HepG2 (cell line): ENCODE data around the gene PPARA. TPM values are rescaled to one million over a fixed set of nuclear protein-coding genes. Genes with fewer than 3 reads are reported as not detected.

Experiments
- ATAC-seq: fragments of 200-7000 bp; cut with Tn5 transposase; 3 replicates; pipeline ENCODE4 v1.9.1; 2020; ENCODE audit warnings: mild to moderate bottlenecking, moderate library complexity
- BruUV-seq: library from RNA; stranded (reverse); fragments of 400-500 nt; replicated peaks from 2 replicates; lab custom pipeline; 2021; lab: Mats Ljungman, UMichigan
- CTCF ChIA-PET: fragments of 300-600 bp; formaldehyde crosslinking; extraction: SDS; loops from one replicate; lab custom pipeline; 2021; ENCODE audit warnings: low total read pairs, inconsistent platforms, low intra/inter-chr PET ratio; lab: Yijun Ruan, JAX
- POLR2A ChIA-PET: fragments of 350-600 bp; sonication (Branson Sonifier 250); formaldehyde crosslinking; loops from one replicate; lab custom pipeline; 2020; ENCODE audit warnings: antibody characterized with exemption, inconsistent platforms; lab: Yijun Ruan, JAX
- DNase-seq: peaks from one replicate; pipeline ENCODE4 v3.0.0-alpha.2; 2015; ENCODE audit warnings: low spot score
- FAIRE-seq: peaks from 3 replicates; lab custom pipeline; 2011; peaks lifted over from hg19 to GRCh38; lab: Jason Lieb, UNC
- H2AFZ ChIP-seq: one replicate; pipeline ENCODE4 v1.6.1; 2011; ENCODE audit warnings: low read length, inconsistent platforms
- H3K27ac ChIP-seq: fragments of 300-600 bp; 3 replicates; pipeline ENCODE4 v1.8.0; 2011; ENCODE audit warnings: mixed run types, mild to moderate bottlenecking, mixed read lengths, low read length, inconsistent platforms; ENCODE audit not compliant: insufficient read depth; ENCODE audit errors: extremely low read length
- H3K27me3 ChIP-seq, 2 experiments: fragments of 200-600 bp in 1 of 2; 2 replicates in 1 of 2; 3 replicates in 1 of 2; pipeline versions ENCODE4 v1.6.0 to v1.8.0; 2011; ENCODE audit warnings: low read length in 2 of 2, mild to moderate bottlenecking in 2 of 2, moderate library complexity in 2 of 2, inconsistent platforms in 1 of 2; ENCODE audit not compliant: insufficient read depth in 2 of 2, control insufficient read depth in 1 of 2
- H3K36me3 ChIP-seq, 2 experiments: fragments of 200-600 bp in 1 of 2; replicated peaks in 1 of 2; 2 replicates in 1 of 2; 3 replicates in 1 of 2; pipeline versions ENCODE4 v1.5.1 to v1.8.0; 2011; ENCODE audit warnings: low read length in 2 of 2, inconsistent platforms in 1 of 2; ENCODE audit not compliant: insufficient read depth in 2 of 2, control insufficient read depth in 1 of 2
- H3K4me1 ChIP-seq: 2 replicates; pipeline ENCODE4 v1.5.1; 2012; ENCODE audit warnings: low read length, inconsistent platforms; ENCODE audit not compliant: insufficient read depth
- H3K4me2 ChIP-seq: 2 replicates; pipeline ENCODE4 v1.6.0; 2011; ENCODE audit warnings: low read depth, low read length, inconsistent platforms
- H3K4me3 ChIP-seq, 3 experiments: fragments of 200-600 bp in 1 of 3; sonication (generic), shearing (Covaris generic) in 1 of 3; replicated peaks in 1 of 3; 2 replicates each; pipeline ENCODE4 v1.5.1; 2011 to 2016; ENCODE audit warnings: low read length in 3 of 3, inconsistent platforms in 2 of 3, low read depth in 2 of 3, mild to moderate bottlenecking in 2 of 3, control low read depth in 1 of 3, mixed read lengths in 1 of 3; ENCODE audit not compliant: insufficient read depth in 1 of 3
- H3K79me2 ChIP-seq: one replicate; pipeline ENCODE4 v1.6.1; 2011; ENCODE audit warnings: low read length, inconsistent platforms; ENCODE audit not compliant: insufficient read depth
- H3K9ac ChIP-seq: 2 replicates; pipeline ENCODE4 v1.6.0; 2011; ENCODE audit warnings: mild to moderate bottlenecking, low read depth, low read length, inconsistent platforms; ENCODE audit not compliant: insufficient read depth
- H3K9me3 ChIP-seq: 2 replicates; pipeline ENCODE4 v1.5.1; 2012; ENCODE audit warnings: mild to moderate bottlenecking, low read length
- H4K20me1 ChIP-seq: 2 replicates; pipeline ENCODE4 v1.6.0; 2011; ENCODE audit warnings: inconsistent platforms, mild to moderate bottlenecking, low read length, moderate library complexity; ENCODE audit not compliant: insufficient read depth
- AGO2 ChIP-seq: fragments of 200-400 bp; formaldehyde crosslinking; optimal IDR thresholded peaks from 2 replicates; pipeline ENCODE3; 2017; ENCODE audit warnings: mild to moderate bottlenecking, low read depth, low read length, moderate library complexity
- HNF4A ChIP-seq: sonication (generic); formaldehyde crosslinking; IDR thresholded peaks from 2 replicates; pipeline ENCODE4 v1.4.0; 2020; ENCODE audit warnings: missing genetic modification reagents
- POLR2A ChIP-seq, 2 experiments: IDR thresholded peaks; 2 replicates each; pipeline ENCODE4 v1.6.1; 2011; ENCODE audit warnings: low read depth in 2 of 2, low read length in 2 of 2, mild to moderate bottlenecking in 1 of 2, moderate library complexity in 1 of 2; ENCODE audit not compliant: insufficient read depth in 1 of 2
- RBFOX2 ChIP-seq: fragments of 200-400 bp; formaldehyde crosslinking; IDR thresholded peaks from 2 replicates; pipeline ENCODE4 v1.6.1; 2017; ENCODE audit warnings: low read depth, mild to moderate bottlenecking, low read length
- RBM22 ChIP-seq: fragments of 200-400 bp; formaldehyde crosslinking; optimal IDR thresholded peaks from 2 replicates; pipeline ENCODE3; 2017; ENCODE audit warnings: mild to moderate bottlenecking, low read length, moderate library complexity
- SRY ChIP-seq: sonication (generic); formaldehyde crosslinking; IDR thresholded peaks from 2 replicates; pipeline ENCODE4 v1.8.0; 2022; ENCODE audit warnings: mild to moderate bottlenecking, missing genetic modification reagents
- ZNF891 ChIP-seq: sonication (generic); formaldehyde crosslinking; IDR thresholded peaks from 2 replicates; pipeline ENCODE4 v1.5.0; 2020; ENCODE audit warnings: mild to moderate bottlenecking, missing genetic modification reagents
- whole genome bisulfite sequencing: methylation state at CpG from one replicate; pipeline ENCODE4 v1.1.6; 2017; ENCODE audit warnings: low lambda C conversion rate; 5-methylcytosine and 5-hydroxymethylcytosine counted together
- in situ Hi-C: cut with HindIII; loops from 2 replicates; pipeline ENCODE4 v1.10.0; 2017; ENCODE audit warnings: low pct_unique_long_range_greater_than_20kb; ENCODE audit not compliant: extremely low pct_ligation_motif_present
- intact Hi-C: fragments of 100-400 bp; cut with micrococcal nuclease; formaldehyde crosslinking; loops from one replicate; pipeline ENCODE4 v1.10.0; 2022; ENCODE audit not compliant: unreplicated experiment
- polyA plus RNA-seq, 8 experiments: library from polyadenylated mRNA; depleted of rRNA in 3 of 8; stranded (reverse) in 7 of 8; unstranded in 1 of 8; fragments of >200 nt; fragmentation: Illumina TruSeq in 4 of 8; extraction: Trizol in 4 of 8; gene quantifications; 2 replicates each; pipeline versions ENCODE4 v1.2.1 to v1.2.3, GENCODE V29; 2011 to 2016; ENCODE audit warnings: low read depth in 4 of 8, missing spikeins in 1 of 8, mixed read lengths in 1 of 8; ENCODE audit not compliant: insufficient read depth in 1 of 8
- total RNA-seq, 5 experiments: library from RNA; depleted of rRNA; stranded (reverse); fragments of >200 nt; fragmentation: Illumina TruSeq; extraction: Trizol; gene quantifications; 2 replicates each; pipeline ENCODE4 v1.2.3, GENCODE V29; 2016; ENCODE audit warnings: low read depth in 1 of 5
- TF ChIP-seq, protein P1 (sequence below): sonication (generic); formaldehyde crosslinking; IDR thresholded peaks from 2 replicates; pipeline ENCODE4 v1.4.0; 2020; ENCODE audit warnings: missing genetic modification reagents, borderline replicate concordance
- TF ChIP-seq, protein P2 (sequence below): sonication (generic); formaldehyde crosslinking; IDR thresholded peaks from 2 replicates; pipeline ENCODE4 v1.5.0; 2020; ENCODE audit warnings: missing genetic modification reagents

PPARA gene
- total and polyA plus RNA-seq, 2 of the 13 experiments (the other 11 are each of a cell fraction or from before 2014, with no cell fraction given), result 18.2 to 24.7 TPM

DNA sequence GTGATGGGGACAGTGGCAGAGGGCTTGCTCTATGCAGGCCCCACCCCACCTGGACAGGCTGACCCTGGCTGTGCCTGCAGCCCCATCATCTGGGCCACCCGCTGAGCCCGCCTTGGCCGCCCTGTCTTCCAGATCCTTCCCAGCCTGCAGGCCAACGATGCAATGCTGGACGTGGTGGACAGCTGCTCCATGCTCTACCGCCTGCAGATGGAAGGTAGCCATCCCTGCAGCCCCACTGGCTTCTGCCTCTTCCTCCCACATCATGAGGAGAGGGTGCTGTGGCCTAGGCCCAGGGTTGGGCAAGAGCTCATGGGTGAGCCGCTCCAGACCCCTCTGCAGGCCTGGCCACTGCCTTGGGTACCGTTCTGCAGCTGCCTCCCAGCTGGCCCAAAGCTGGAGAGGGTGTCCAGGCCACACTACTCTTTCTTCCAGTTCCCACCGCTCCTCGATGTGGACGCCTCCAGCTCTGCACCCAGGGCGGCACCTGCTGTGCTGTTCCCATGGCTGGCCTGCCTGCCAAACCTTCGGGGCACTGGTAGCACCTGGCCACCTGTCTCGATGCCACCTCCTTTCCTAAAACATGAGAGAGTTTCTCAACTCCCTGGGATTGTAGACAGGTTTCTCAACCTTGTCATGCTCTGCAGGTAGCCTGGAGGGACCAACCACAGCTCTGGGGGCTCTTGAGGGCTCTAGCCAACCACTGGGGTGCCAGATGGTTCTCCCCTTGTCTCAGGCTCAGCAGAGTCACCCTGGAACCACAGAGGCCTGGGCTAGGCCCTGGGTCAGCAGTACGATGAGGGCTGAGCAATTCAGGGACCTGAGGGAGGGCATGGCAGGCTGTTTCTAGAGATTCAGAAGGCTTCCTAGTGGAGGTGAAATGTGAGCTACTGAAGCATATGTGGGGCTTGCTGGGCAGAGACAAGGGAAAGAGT, 136.9 kb downstream of the PPARA start:
- H3K4me3 ChIP-seq, result no peak overlapping the region
- H3K4me2 ChIP-seq, result no peak overlapping the region
- CTCF ChIA-PET, result no interaction called here
- in situ Hi-C loops, result no loop called here
- no peaks in the 10 kb centered on the region for H3K79me2 ChIP-seq
- POLR2A ChIA-PET, result interaction anchor here (1.0 to 4.2 kb wide), 4 partner anchors 9 to 158 kb away, joined by 3 to 33 read pairs (median 4); partner anchors contain the start of genes GTSE1 and TTC38
- TF ChIP-seq, protein P1, sequence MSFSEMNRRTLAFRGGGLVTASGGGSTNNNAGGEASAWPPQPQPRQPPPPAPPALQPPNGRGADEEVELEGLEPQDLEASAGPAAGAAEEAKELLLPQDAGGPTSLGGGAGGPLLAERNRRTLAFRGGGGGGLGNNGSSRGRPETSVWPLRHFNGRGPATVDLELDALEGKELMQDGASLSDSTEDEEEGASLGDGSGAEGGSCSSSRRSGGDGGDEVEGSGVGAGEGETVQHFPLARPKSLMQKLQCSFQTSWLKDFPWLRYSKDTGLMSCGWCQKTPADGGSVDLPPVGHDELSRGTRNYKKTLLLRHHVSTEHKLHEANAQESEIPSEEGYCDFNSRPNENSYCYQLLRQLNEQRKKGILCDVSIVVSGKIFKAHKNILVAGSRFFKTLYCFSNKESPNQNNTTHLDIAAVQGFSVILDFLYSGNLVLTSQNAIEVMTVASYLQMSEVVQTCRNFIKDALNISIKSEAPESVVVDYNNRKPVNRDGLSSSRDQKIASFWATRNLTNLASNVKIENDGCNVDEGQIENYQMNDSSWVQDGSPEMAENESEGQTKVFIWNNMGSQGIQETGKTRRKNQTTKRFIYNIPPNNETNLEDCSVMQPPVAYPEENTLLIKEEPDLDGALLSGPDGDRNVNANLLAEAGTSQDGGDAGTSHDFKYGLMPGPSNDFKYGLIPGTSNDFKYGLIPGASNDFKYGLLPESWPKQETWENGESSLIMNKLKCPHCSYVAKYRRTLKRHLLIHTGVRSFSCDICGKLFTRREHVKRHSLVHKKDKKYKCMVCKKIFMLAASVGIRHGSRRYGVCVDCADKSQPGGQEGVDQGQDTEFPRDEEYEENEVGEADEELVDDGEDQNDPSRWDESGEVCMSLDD (CRISPR knock-in tag), result no peak
- peak; percentile 5 for TF ChIP-seq RBM22
- peak; percentile 63 for TF ChIP-seq RBFOX2
- TF ChIP-seq AGO2, result peak; percentile 91
- TF ChIP-seq SRY (CRISPR knock-in tag), result 0 out of 2 replicates have a peak, but pooled peaks have one; percentile 55
- TF ChIP-seq ZNF891 (CRISPR knock-in tag), result 0 out of 2 replicates have a peak, but pooled peaks have one; percentile 45
- TF ChIP-seq POLR2A (IDR thresholded peaks at IDR 0.05; ENCODE audit: insufficient read depth in 1 of 2, low read depth in 2 of 2, low read length in 2 of 2), result peak in 1 of 2 experiments; percentile 13; a peak in 1 of 4 replicates
- TF ChIP-seq HNF4A, result no peak
- TF ChIP-seq, protein P2, sequence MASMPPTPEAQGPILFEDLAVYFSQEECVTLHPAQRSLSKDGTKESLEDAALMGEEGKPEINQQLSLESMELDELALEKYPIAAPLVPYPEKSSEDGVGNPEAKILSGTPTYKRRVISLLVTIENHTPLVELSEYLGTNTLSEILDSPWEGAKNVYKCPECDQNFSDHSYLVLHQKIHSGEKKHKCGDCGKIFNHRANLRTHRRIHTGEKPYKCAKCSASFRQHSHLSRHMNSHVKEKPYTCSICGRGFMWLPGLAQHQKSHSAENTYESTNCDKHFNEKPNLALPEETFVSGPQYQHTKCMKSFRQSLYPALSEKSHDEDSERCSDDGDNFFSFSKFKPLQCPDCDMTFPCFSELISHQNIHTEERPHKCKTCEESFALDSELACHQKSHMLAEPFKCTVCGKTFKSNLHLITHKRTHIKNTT (CRISPR knock-in tag), result no peak
- no peak for ATAC-seq
- 98% methylated on average over 11 of the region's 15 CpGs for WGBS
- no peak for DNase-seq
- BruUV-seq, result no TSS peak
- no peak for FAIRE-seq
- H3K27ac ChIP-seq, result no peak overlapping the region
- H2AFZ ChIP-seq, result no peak overlapping the region
- H3K27me3 ChIP-seq, result no peaks in the 10 kb centered on the region
- H3K9me3 ChIP-seq, result no peaks in the 10 kb centered on the region
- no peaks in the 10 kb centered on the region for H3K4me1 ChIP-seq
- intact Hi-C loops, result no loop called here
- no peaks in the 10 kb centered on the region for H4K20me1 ChIP-seq
- H3K9ac ChIP-seq, result no peak overlapping the region
- H3K36me3 ChIP-seq, result peaks cover 49 to 85% of the 10 kb centered on the region in 2 experiments
